Mesenchymal stem cell (in vitro differentiated cells and primary cell): ENCODE measurements around the gene ZNF613.
"Not testable (repeated sequence)": the region's sequence is repeated elsewhere in the genome, so short reads cannot be mapped to it uniquely, and the experiment has no call there.

Experiments used
- DNase-seq: peaks from one replicate; pipeline ENCODE4 v3.0.0-alpha.2; 2013
- H2AFZ ChIP-seq: one replicate; pipeline ENCODE4 v1.6.1; 2013; ENCODE audit warnings: low read depth, mild to moderate bottlenecking, control low read depth, inconsistent platforms, low read length, moderate library complexity
- H2AK5ac ChIP-seq: 2 replicates; pipeline ENCODE4 v1.6.1; 2013; ENCODE audit warnings: low read length, moderate library complexity, mild to moderate bottlenecking, inconsistent platforms; ENCODE audit not compliant: severe bottlenecking
- H2BK120ac ChIP-seq: one replicate; pipeline ENCODE4 v1.6.1; 2013; ENCODE audit warnings: low read depth, mild to moderate bottlenecking, inconsistent platforms, low read length, moderate library complexity
- H2BK12ac ChIP-seq, 2 experiments: one replicate each; pipeline ENCODE4 v1.6.1; 2013; ENCODE audit warnings: inconsistent platforms in 2 of 2, low read length in 2 of 2, mild to moderate bottlenecking in 2 of 2, moderate library complexity in 2 of 2, control low read depth in 1 of 2
- H2BK15ac ChIP-seq: one replicate; pipeline ENCODE4 v1.6.1; 2013; ENCODE audit warnings: mild to moderate bottlenecking, low read depth, inconsistent platforms; ENCODE audit not compliant: poor library complexity, severe bottlenecking
- H2BK5ac ChIP-seq: 2 replicates; pipeline ENCODE4 v1.6.1; 2013; ENCODE audit warnings: low read depth, mild to moderate bottlenecking, low read length, control low read depth, inconsistent platforms; ENCODE audit not compliant: poor library complexity, severe bottlenecking
- H3K14ac ChIP-seq, 2 experiments: one replicate each; pipeline ENCODE4 v1.6.1; 2013; ENCODE audit warnings: inconsistent platforms in 2 of 2, low read length in 2 of 2, control low read depth in 1 of 2, mild to moderate bottlenecking in 1 of 2, moderate library complexity in 1 of 2
- H3K18ac ChIP-seq, 2 experiments: one replicate each; pipeline ENCODE4 v1.6.1; 2013; ENCODE audit warnings: inconsistent platforms in 2 of 2, low read length in 2 of 2, control low read depth in 1 of 2, low read depth in 1 of 2, mild to moderate bottlenecking in 1 of 2
- H3K23ac ChIP-seq, 2 experiments: one replicate each; pipeline ENCODE4 v1.6.1; 2013; ENCODE audit warnings: inconsistent platforms in 2 of 2, low read length in 2 of 2, mild to moderate bottlenecking in 2 of 2, moderate library complexity in 2 of 2, control low read depth in 1 of 2
- H3K27ac ChIP-seq: 2 replicates; pipeline ENCODE4 v1.5.1; 2013; ENCODE audit warnings: mild to moderate bottlenecking, moderate library complexity, low read length, control low read depth, inconsistent platforms; ENCODE audit not compliant: poor library complexity, severe bottlenecking
- H3K27me3 ChIP-seq, 2 experiments: 2 replicates each; pipeline versions ENCODE4 v1.6.1 to v1.7.0; 2013; ENCODE audit warnings: low read length in 2 of 2, mild to moderate bottlenecking in 2 of 2, moderate library complexity in 2 of 2, control low read depth in 1 of 2, inconsistent platforms in 1 of 2; ENCODE audit not compliant: control insufficient read depth in 1 of 2, insufficient read depth in 1 of 2
- H3K36me3 ChIP-seq, 2 experiments: 2 replicates each; pipeline versions ENCODE4 v1.6.1 to v1.7.0; 2013; ENCODE audit warnings: low read length in 2 of 2, control low read depth in 1 of 2, inconsistent platforms in 1 of 2, low read depth in 1 of 2, mild to moderate bottlenecking in 1 of 2; ENCODE audit not compliant: insufficient read depth in 2 of 2, control insufficient read depth in 1 of 2
- H3K4ac ChIP-seq, 2 experiments: one replicate each; pipeline ENCODE4 v1.6.1; 2013; ENCODE audit warnings: inconsistent platforms in 2 of 2, low read length in 2 of 2, mild to moderate bottlenecking in 2 of 2, moderate library complexity in 2 of 2, control low read depth in 1 of 2, low read depth in 1 of 2
- H3K4me1 ChIP-seq: 2 replicates; pipeline ENCODE4 v1.6.1; 2013; ENCODE audit warnings: low read depth, low read length, control low read depth; ENCODE audit not compliant: control insufficient read depth, insufficient read depth
- H3K4me2 ChIP-seq: 2 replicates; pipeline ENCODE4 v1.6.1; 2013; ENCODE audit warnings: low read length, mild to moderate bottlenecking, inconsistent platforms; ENCODE audit not compliant: poor library complexity, severe bottlenecking
- H3K4me3 ChIP-seq, 2 experiments: 2 replicates each; pipeline versions ENCODE4 v1.5.1 to v1.7.0; 2013; ENCODE audit warnings: low read length in 2 of 2, mild to moderate bottlenecking in 2 of 2, control low read depth in 1 of 2, low read depth in 1 of 2; ENCODE audit not compliant: insufficient read depth in 1 of 2
- H3K79me1 ChIP-seq: replicated peaks from 2 replicates; pipeline ENCODE4 v1.6.1; 2013; ENCODE audit warnings: mild to moderate bottlenecking, control low read depth, low read length, inconsistent platforms; ENCODE audit not compliant: poor library complexity, severe bottlenecking
- H3K9ac ChIP-seq: 2 replicates; pipeline ENCODE4 v1.7.0; 2013; ENCODE audit warnings: mild to moderate bottlenecking, low read length, moderate library complexity
- H3K9me3 ChIP-seq: 2 replicates; pipeline ENCODE4 v1.7.0; 2013; ENCODE audit warnings: mild to moderate bottlenecking, low read length; ENCODE audit not compliant: control insufficient read depth
- H4K8ac ChIP-seq: one replicate; pipeline ENCODE4 v1.6.1; 2013; ENCODE audit warnings: inconsistent platforms, mild to moderate bottlenecking, low read length, moderate library complexity
- H4K91ac ChIP-seq: one replicate; pipeline ENCODE4 v1.6.1; 2013; ENCODE audit warnings: mild to moderate bottlenecking, low read length, inconsistent platforms
- WGBS: methylation state at CpG from one replicate; pipeline ENCODE4 v1.1.7; 2013; ENCODE audit warnings: mixed read lengths; 5-methylcytosine and 5-hydroxymethylcytosine counted together

The ZNF613 gene

DNA sequence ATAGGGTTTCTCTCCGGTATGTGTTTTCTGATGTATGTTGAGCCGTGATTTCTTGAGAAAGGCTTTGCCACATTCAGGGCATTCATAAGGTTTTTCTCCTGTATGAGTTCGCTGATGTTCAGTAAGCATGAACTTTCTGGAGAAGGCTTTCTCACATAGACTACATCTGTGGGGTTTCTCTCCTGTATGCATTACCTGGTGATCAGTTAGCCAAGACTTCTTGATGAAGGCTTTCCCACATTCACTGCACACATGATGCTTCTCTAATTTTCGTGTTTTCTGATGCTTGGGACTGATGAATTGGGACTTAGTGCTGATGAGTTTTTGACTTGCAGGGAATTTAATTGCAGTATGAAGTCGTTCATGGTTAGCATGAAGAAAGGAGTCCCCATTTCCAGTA lies 38.3 kb downstream of the ZNF613 start:
- H2BK15ac ChIP-seq, result no peak overlapping the region
- H2BK12ac ChIP-seq, result no peak overlapping the region
- no peak overlapping the region for H3K14ac ChIP-seq
- H3K4ac ChIP-seq, result no peak overlapping the region
- H3K4me1 ChIP-seq, result no peaks in the 10 kb centered on the region
- H4K91ac ChIP-seq, result no peak overlapping the region
- H3K27me3 ChIP-seq, result no peaks in the 10 kb centered on the region
- no peak overlapping the region for H3K18ac ChIP-seq
- H3K9ac ChIP-seq, result no peak overlapping the region
- H3K36me3 ChIP-seq, result peaks cover 45 to 76% of the 10 kb centered on the region in 2 experiments
- H3K9me3 ChIP-seq, result peaks cover 95% of the 10 kb centered on the region
- H4K8ac ChIP-seq, result no peak overlapping the region
- no peak overlapping the region for H2AFZ ChIP-seq
- no peak overlapping the region for H2BK120ac ChIP-seq
- H2AK5ac ChIP-seq, result no peak overlapping the region
- H3K4me2 ChIP-seq, result no peak overlapping the region
- H2BK5ac ChIP-seq, result no peak overlapping the region
- H3K4me3 ChIP-seq, result peak overlapping the region in 1 of 2 experiments; percentile 63
- WGBS, result 100% methylated on average over 5 of the region's 5 CpGs
- no peak overlapping the region for H3K23ac ChIP-seq
- H3K27ac ChIP-seq, result no peak overlapping the region
- no peak for DNase-seq
- peaks cover 9% of the 10 kb centered on the region for H3K79me1 ChIP-seq

DNA sequence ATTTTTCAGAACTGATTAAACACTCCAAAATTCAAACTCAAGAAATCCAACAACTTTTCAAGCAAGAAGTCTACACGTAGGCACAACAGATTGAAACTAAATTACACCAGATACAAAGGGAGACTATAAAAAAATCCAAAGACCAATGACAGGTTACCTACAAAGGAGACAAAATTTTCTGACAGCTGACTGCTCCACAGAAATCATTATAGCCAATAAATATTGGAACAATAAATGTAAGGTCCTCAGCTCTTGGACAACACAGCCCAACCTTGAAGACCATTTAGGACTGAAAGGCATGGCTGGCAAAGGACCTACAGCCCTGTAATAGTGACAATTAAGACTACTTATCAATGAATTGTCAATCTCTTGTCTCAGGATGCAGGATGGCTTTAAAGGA lies 43.4 kb downstream of the ZNF613 start:
- DNase-seq, result no peak
- no peak overlapping the region for H2BK120ac ChIP-seq
- H2BK15ac ChIP-seq, result no peak overlapping the region
- H2BK5ac ChIP-seq, result no peak overlapping the region
- H2BK12ac ChIP-seq, result no peak overlapping the region
- H3K36me3 ChIP-seq, result peaks cover 49 to 89% of the 10 kb centered on the region in 2 experiments
- 100% methylated on average over 1 of the region's 1 CpG for WGBS
- no peak overlapping the region for H4K8ac ChIP-seq
- no peak overlapping the region for H3K4me2 ChIP-seq
- no peak overlapping the region for H3K23ac ChIP-seq
- no peak overlapping the region for H2AK5ac ChIP-seq
- H3K18ac ChIP-seq, result no peak overlapping the region
- no peak overlapping the region for H4K91ac ChIP-seq
- H3K4me3 ChIP-seq, result peak overlapping the region in 1 of 2 experiments; percentile 61
- no peak overlapping the region for H2AFZ ChIP-seq
- no peak overlapping the region for H3K9ac ChIP-seq
- peaks cover 18% of the 10 kb centered on the region for H3K79me1 ChIP-seq
- H3K4ac ChIP-seq, result no peak overlapping the region
- no peaks in the 10 kb centered on the region for H3K4me1 ChIP-seq
- no peak overlapping the region for H3K27ac ChIP-seq
- H3K9me3 ChIP-seq, result peaks cover 97% of the 10 kb centered on the region
- no peaks in the 10 kb centered on the region for H3K27me3 ChIP-seq
- no peak overlapping the region for H3K14ac ChIP-seq

DNA sequence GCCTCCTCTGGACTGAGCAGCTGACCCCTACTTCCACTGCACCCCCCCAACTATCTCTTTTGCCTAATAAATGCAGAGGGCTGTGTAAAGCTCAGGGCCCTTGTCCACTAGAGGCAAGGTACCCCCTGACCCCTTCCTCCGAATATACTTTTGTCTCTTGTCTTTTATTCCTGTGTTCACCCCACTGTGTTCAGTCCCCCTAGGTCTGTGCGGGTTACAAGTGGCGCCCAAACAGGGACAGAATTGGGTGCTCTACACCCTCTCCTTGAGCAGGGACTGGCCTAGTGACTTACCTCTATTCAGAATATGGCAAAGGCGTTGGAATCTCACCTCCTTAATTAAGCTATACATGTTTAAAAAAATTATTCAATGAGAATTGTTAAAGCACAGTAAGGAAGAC lies 44.4 kb downstream of the ZNF613 start:
- Histone ChIP-seq H3K4me2 (no peak overlapping the region), H4K8ac (no peak overlapping the region), H3K27me3 (no peaks in the 10 kb centered on the region), H3K23ac (no peak overlapping the region), H2BK120ac (no peak overlapping the region), H2BK15ac (no peak overlapping the region), H3K79me1 (peaks cover 24% of the 10 kb centered on the region), H2AK5ac (no peak overlapping the region), H3K14ac (no peak overlapping the region), H3K36me3 (peaks cover 48 to 80% of the 10 kb centered on the region in 2 experiments), H3K4me1 (no peaks in the 10 kb centered on the region), H3K4ac (no peak overlapping the region), H3K9me3 (peaks cover 97% of the 10 kb centered on the region), H3K27ac (no peak overlapping the region), H2BK12ac (no peak overlapping the region), H4K91ac (no peak overlapping the region), H3K9ac (no peak overlapping the region), H2AFZ (no peak overlapping the region), H3K4me3 (peak overlapping the region in 1 of 2 experiments; percentile 61), H2BK5ac (no peak overlapping the region), H3K18ac (no peak overlapping the region)
- DNase-seq, result peak; percentile 41
- WGBS, result 94% methylated on average over 3 of the region's 4 CpGs

DNA sequence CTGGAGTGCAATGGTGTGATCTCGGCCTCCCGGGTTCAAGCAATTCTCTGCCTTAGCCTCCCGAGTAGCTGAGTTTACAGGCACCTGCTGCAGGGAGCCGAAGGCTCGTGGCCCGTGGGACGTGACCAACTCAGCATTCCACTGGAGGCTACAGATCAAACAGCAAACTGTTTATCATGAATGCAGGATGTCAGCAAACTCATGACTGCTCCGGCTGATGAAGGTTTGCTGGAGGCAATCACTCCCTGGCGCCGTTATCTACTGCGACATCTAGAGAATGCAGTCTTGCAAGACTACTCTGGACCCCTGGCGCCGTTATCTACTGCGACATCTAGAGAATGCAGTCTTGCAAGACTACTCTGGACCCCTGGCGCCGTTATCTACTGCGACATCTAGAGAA lies 48.5 kb downstream of the ZNF613 start:
- H3K4me2 ChIP-seq, H4K8ac ChIP-seq, H3K4me3 ChIP-seq, H2AK5ac ChIP-seq, H3K27me3 ChIP-seq, H3K4me1 ChIP-seq, H3K9ac ChIP-seq, H2AFZ ChIP-seq, H3K27ac ChIP-seq, H3K4ac ChIP-seq, H3K23ac ChIP-seq, H2BK12ac ChIP-seq, H4K91ac ChIP-seq, H2BK5ac ChIP-seq, H2BK120ac ChIP-seq, DNase-seq, H2BK15ac ChIP-seq, H3K18ac ChIP-seq, H3K14ac ChIP-seq: not testable (repeated sequence)
- 95% methylated on average over 17 of the region's 17 CpGs for WGBS
- H3K36me3 ChIP-seq, result peaks cover 30 to 67% of the 10 kb centered on the region in 2 experiments
- peaks cover 36% of the 10 kb centered on the region for H3K79me1 ChIP-seq
- H3K9me3 ChIP-seq, result peaks cover 99% of the 10 kb centered on the region
